ENCODE data around the gene STRN3. TPM values are rescaled to one million over a fixed set of nuclear protein-coding genes. Genes with fewer than 3 reads are reported as not detected.

Gene STRN3
- total RNA-seq, 4 donors from 2014 or later = 28.3 to 48.8 (median 38.1) TPM

GRCh38 chr14:30921788-30922187 is 104.4 kb downstream of the STRN3 start:
- TF ChIP-seq POLR2A (IDR thresholded peaks at IDR 0.05) (no peak), CTCF (IDR thresholded peaks at IDR 0.05) (no peak)
- 95 to 100% methylated on average over 2 of the region's 2 CpGs for WGBS, 2 donors
- intact Hi-C loops (cut with DNase I; ENCODE audit: low total_unique reads) = no loop called here
- no peak for DNase-seq (ENCODE audit: low spot score in 2 of 2)
- H3K4me3 ChIP-seq (ENCODE audit: low read depth, poor library complexity, severe bottlenecking) = no peak overlapping the region

GRCh38 chr14:30921305-30921704 is 104.9 kb downstream of the STRN3 start:
- no peak for DNase-seq (ENCODE audit: low spot score in 2 of 2)
- intact Hi-C loops (cut with DNase I; ENCODE audit: low total_unique reads) = no loop called here
- 25 to 46% methylated on average over 1 of the region's 1 CpG for WGBS, 2 donors
- TF ChIP-seq POLR2A (IDR thresholded peaks at IDR 0.05) = no peak
- no peak overlapping the region for H3K4me3 ChIP-seq (ENCODE audit: low read depth, poor library complexity, severe bottlenecking)

- intact Hi-C loops (cut with DNase I; ENCODE audit: low total_unique reads) = no loop called here
- 54 to 55% methylated on average over 2 of the region's 2 CpGs for WGBS, 2 donors
- H3K4me3 ChIP-seq (ENCODE audit: low read depth, poor library complexity, severe bottlenecking) = no peak overlapping the region
- TF ChIP-seq POLR2A (IDR thresholded peaks at IDR 0.05) (no peak), CTCF (IDR thresholded peaks at IDR 0.05) (no peak)
- no peak for DNase-seq (ENCODE audit: low spot score in 2 of 2)
Measured at GRCh38 chr14:30915596-30915995, 110.6 kb downstream of the STRN3 start.

GRCh38 chr14:30914812-30915211 is 111.4 kb downstream of the STRN3 start:
- H3K4me3 ChIP-seq (ENCODE audit: low read depth, poor library complexity, severe bottlenecking) = no peak overlapping the region
- WGBS, 2 donors = 95 to 96% methylated on average over 1 of the region's 1 CpG
- no peak for DNase-seq (ENCODE audit: low spot score in 2 of 2)
- TF ChIP-seq POLR2A (IDR thresholded peaks at IDR 0.05) (no peak), CTCF (IDR thresholded peaks at IDR 0.05) (no peak)
- intact Hi-C loops (cut with DNase I; ENCODE audit: low total_unique reads) = no loop called here

- H3K4me3 ChIP-seq (ENCODE audit: low read depth, poor library complexity, severe bottlenecking) = no peak overlapping the region
- no peak for TF ChIP-seq POLR2A (IDR thresholded peaks at IDR 0.05)
- no peak for TF ChIP-seq CTCF (IDR thresholded peaks at IDR 0.05)
- DNase-seq (ENCODE audit: low spot score in 2 of 2) = no peak
- 80 to 81% methylated on average over 2 of the region's 2 CpGs for WGBS, 2 donors
- intact Hi-C loops (cut with DNase I; ENCODE audit: low total_unique reads) = no loop called here
Measured at GRCh38 chr14:30908826-30909225, 117.4 kb downstream of the STRN3 start.

- TF ChIP-seq POLR2A (IDR thresholded peaks at IDR 0.05) (no peak), CTCF (IDR thresholded peaks at IDR 0.05) (no peak)
- intact Hi-C loops (cut with DNase I; ENCODE audit: low total_unique reads) = no loop called here
- 100% methylated on average over 1 of the region's 1 CpG for WGBS, 2 donors
- no peak overlapping the region for H3K4me3 ChIP-seq (ENCODE audit: low read depth, poor library complexity, severe bottlenecking)
- DNase-seq (ENCODE audit: low spot score in 2 of 2) = no peak
Measured at GRCh38 chr14:30907659-30908057, 118.5 kb downstream of the STRN3 start.
